ENCODE measurements around the gene TEX51. TPM values are rescaled to one million over a fixed set of nuclear protein-coding genes. Genes with fewer than 3 reads are reported as not detected.

TEX51 gene
- total and polyA plus RNA-seq, 2 of the 4 experiments (the other 2 are of a cell fraction), result not detected

DNA sequence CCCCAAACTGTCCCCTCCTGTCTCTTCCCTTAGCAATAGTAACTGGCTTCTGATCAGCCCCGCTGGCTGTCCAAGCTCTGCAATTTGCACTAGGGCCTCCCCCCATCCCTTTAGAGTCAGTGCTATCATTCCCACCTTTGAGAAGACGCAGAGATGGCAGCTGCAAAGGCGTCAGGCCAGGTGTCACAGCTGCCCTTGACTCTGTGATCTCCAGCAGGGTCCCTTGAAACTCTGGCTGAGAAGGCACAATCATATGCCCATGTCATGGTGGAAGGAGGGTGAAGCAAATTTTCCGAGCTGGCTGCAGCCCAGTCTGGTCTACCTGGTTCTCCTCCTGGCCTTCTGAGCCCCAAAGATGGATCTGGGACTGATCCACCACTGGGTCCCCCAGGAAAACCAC, 49.2 kb upstream of the TEX51 start:
- Histone ChIP-seq H3K23ac (ENCODE audit: low read depth, low read length) (no peak overlapping the region), H3K36me3 (ENCODE audit: control insufficient read depth, insufficient read depth, low read length) (no peaks in the 10 kb centered on the region), H2AK9ac (replicated peaks; ENCODE audit: low read depth, low read length, poor library complexity) (no peak overlapping the region), H3K56ac (ENCODE audit: extremely low read depth, insufficient read depth, low read length) (no peak overlapping the region), H3K27me3 (ENCODE audit: control insufficient read depth, insufficient read depth, low read length) (no peaks in the 10 kb centered on the region; the same call in 1 of the 2 replicates), H3K79me1 (ENCODE audit: low read depth in 1 of 2, low read length in 2 of 2) (no peaks in the 10 kb centered on the region), H2BK120ac (ENCODE audit: low read depth, low read length) (no peak overlapping the region), H3K18ac (ENCODE audit: low read depth, low read length) (no peak overlapping the region), H4K5ac (ENCODE audit: low read depth, low read length) (no peak overlapping the region), H3K9me1 (ENCODE audit: insufficient read depth, low read length) (no peaks in the 10 kb centered on the region), H4K8ac (ENCODE audit: low read depth in 2 of 2, low read length in 2 of 2) (no peak overlapping the region), H2BK20ac (ENCODE audit: low read depth, low read length) (no peak overlapping the region), H3K4ac (ENCODE audit: low read depth, low read length) (no peak overlapping the region), H4K20me1 (ENCODE audit: insufficient read depth, low read length) (no peaks in the 10 kb centered on the region), H2AK5ac (ENCODE audit: low read depth, low read length) (no peak overlapping the region), H3K4me3 (ENCODE audit: insufficient read depth, low read depth, low read length) (no peak overlapping the region), H3K9ac (ENCODE audit: low read depth, low read length) (no peak overlapping the region), H3K4me1 (ENCODE audit: control insufficient read depth, insufficient read depth, low read length) (no peaks in the 10 kb centered on the region), H4K91ac (ENCODE audit: insufficient read depth, low read depth, low read length) (no peak overlapping the region), H3K14ac (replicated peaks; ENCODE audit: low read depth, low read length) (no peak overlapping the region), H2BK15ac (ENCODE audit: low read depth, low read length) (no peak overlapping the region), H2BK5ac (ENCODE audit: low read depth, low read length, poor library complexity, severe bottlenecking) (no peak overlapping the region), H3K4me2 (ENCODE audit: low read depth, low read length) (no peak overlapping the region), H3K9me3 (ENCODE audit: control insufficient read depth, insufficient read depth, low read length) (no peaks in the 10 kb centered on the region), H2AFZ (replicated peaks; ENCODE audit: low read length, poor library complexity) (no peak overlapping the region), H3K27ac (ENCODE audit: insufficient read depth, low read length) (no peak overlapping the region)
- DNase-seq (no peak), ATAC-seq (ENCODE audit: low read depth) (no peak)
- POLR2A ChIA-PET (ENCODE audit: unreplicated experiment), result no interaction called here
- WGBS, 2 experiments (ENCODE audit: extremely low coverage in 2 of 2, insufficient read length in 1 of 2), result 53% methylated on average over 2 of the region's 4 CpGs; no CpG with 5 or more reads in 1 of the 2 experiments
- TF ChIP-seq MAZ (IDR thresholded peaks at IDR 0.05; ENCODE audit: borderline replicate concordance, low read depth, low read length), result no peak
- TF ChIP-seq MXI1 (IDR thresholded peaks at IDR 0.05; ENCODE audit: borderline replicate concordance, low read depth, low read length), result no peak
- no peak for TF ChIP-seq MAFK (IDR thresholded peaks at IDR 0.05; ENCODE audit: low read depth, low read length)
- TF ChIP-seq RFX5 (IDR thresholded peaks at IDR 0.05; ENCODE audit: low read depth, low read length), result no peak
- TF ChIP-seq NFE2L2 (IDR thresholded peaks at IDR 0.05; ENCODE audit: low read depth, low read length), result no peak
- no peak for TF ChIP-seq RAD21 (IDR thresholded peaks at IDR 0.05; ENCODE audit: low read length)
- no peak for TF ChIP-seq SMC3 (IDR thresholded peaks at IDR 0.05; ENCODE audit: low read depth, low read length)
- TF ChIP-seq CEBPB (IDR thresholded peaks at IDR 0.05; ENCODE audit: low read depth, low read length), result no peak
- TF ChIP-seq ELK1 (IDR thresholded peaks at IDR 0.05; ENCODE audit: borderline replicate concordance, low read depth, low read length), result no peak
- dilution Hi-C loops (cut with HindIII; ENCODE audit: low sequenced_read_pairs, unreplicated experiment) (no loop called here), intact Hi-C loops (cut with micrococcal nuclease) (no loop called here), in situ Hi-C loops (cut with MboI; ENCODE audit: low sequenced_read_pairs) (no loop called here)
- CTCF ChIA-PET, result no interaction called here
- no TSS peak for BruUV-seq (replicated peaks)

Measured in IMR-90 (cell line).